ENCODE measurements around the gene UBA3.

DNA sequence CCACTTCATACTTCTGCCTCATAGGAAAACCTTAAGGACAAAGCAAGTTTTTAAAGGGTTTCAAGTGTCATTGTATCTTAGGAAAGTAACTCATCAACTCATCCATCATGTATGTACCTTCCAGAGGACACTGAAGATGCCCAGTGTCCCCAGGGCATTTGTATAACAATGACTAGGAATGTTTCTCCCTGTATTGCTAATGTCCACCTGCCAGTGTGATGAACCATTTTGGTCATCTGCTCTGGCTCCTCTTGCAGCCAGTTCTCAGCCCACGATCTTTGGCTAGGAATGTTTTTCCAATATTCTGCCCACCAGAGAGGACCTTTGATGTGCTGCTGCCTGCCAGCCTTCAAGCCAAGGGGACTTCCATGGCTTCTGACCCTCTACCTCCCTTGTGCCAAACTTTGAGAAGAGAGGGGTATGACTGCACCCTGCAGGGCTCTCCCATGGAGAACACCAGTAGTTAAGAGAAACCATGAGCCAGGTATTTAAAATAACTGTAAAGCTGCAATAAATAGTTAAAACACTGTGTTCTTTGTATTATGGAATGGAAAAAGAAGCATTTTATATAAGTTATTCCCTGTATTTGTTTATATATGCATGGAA is 30.9 kb upstream of the UBA3 start:
- TF ChIP-seq, protein P1, sequence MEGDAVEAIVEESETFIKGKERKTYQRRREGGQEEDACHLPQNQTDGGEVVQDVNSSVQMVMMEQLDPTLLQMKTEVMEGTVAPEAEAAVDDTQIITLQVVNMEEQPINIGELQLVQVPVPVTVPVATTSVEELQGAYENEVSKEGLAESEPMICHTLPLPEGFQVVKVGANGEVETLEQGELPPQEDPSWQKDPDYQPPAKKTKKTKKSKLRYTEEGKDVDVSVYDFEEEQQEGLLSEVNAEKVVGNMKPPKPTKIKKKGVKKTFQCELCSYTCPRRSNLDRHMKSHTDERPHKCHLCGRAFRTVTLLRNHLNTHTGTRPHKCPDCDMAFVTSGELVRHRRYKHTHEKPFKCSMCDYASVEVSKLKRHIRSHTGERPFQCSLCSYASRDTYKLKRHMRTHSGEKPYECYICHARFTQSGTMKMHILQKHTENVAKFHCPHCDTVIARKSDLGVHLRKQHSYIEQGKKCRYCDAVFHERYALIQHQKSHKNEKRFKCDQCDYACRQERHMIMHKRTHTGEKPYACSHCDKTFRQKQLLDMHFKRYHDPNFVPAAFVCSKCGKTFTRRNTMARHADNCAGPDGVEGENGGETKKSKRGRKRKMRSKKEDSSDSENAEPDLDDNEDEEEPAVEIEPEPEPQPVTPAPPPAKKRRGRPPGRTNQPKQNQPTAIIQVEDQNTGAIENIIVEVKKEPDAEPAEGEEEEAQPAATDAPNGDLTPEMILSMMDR (IDR thresholded peaks at IDR 0.05) = no peak
- TF ChIP-seq POLR2A (IDR thresholded peaks at IDR 0.05) = no peak

Measured in uterus (tissue), 2 donors.